HG02759 (cell line): ENCODE data around the gene CPLANE2.
"Not testable (repeated sequence)": the region's sequence is repeated elsewhere in the genome, so short reads cannot be mapped to it uniquely, and the experiment has no call there.

Source experiments
- ATAC-seq: cut with Tn5 transposase; IDR thresholded peaks from one replicate; pipeline ENCODE4 v1.9.1; 2021; ENCODE audit warnings: mild to moderate bottlenecking, moderate library complexity; ENCODE audit not compliant: unreplicated experiment

The CPLANE2 gene

DNA sequence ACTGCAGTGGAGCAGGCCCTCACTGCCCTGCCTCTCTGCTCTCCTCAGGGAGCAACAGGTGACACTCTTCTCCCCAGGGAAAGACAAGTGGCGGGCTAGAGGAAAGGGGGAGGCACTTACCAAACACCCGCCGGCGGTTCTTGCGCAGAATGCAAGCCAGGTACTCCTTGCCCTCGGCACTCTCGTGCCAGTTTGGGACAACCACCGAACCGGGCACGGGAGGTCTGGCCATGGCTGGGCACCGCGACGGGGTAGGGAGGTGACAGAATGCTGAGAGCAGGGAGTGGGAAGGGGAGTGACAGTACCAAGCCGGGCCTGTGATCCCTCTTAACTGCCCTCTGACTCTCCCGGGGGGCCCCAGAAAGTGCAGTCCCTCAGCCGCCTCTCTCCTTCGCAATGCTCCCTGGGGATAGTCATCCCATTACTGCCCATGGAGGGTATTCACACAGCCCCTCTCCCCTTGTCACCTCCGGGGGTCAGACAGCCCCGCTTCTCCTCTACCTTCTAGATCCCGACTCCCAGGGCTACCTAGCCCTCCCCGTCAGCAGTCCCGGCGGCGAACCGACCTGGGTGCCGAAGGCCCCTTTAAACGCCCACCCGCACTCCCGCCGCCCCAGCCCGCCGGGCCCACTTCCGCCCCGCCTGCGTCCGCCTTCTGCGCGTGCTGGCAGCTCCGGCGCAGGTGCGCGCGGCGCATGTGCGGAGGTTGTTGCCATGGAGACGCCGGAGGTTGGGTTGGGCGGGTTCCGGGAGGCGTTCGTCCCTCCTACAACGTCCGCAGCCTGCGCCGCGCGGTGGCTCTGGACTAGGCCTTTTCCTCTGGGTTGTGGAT lies at the start of gene CPLANE2:
TSS of gene CPLANE2 (minus strand) at position 673 of the 832 bp plus-strand sequence. CDS start at position 232, 441 bp downstream.
- peak; percentile 91 for ATAC-seq

GRCh38 chr1:16286122-16286521 lies 49.1 kb upstream of the CPLANE2 start:
- ATAC-seq: no peak

DNA sequence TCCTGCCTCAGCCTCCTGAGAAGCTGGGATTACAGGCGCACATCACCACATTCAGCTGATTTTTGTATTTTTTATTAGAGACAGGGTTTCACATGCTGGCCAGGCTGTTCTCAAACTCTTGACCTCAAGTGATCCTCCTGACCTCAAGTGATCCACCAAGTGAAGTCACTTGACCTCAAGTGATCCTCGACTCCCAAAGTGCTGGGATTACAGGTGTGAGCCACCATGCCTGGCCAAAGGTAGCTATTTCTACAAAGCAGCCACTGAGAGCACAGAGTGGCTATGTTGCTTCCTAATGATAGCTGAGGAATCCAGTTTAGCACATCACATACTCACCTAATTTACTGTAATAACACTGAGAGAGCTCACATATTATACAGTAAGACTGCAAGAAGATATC lies 44.8 kb upstream of the CPLANE2 start:
- no peak for ATAC-seq

DNA sequence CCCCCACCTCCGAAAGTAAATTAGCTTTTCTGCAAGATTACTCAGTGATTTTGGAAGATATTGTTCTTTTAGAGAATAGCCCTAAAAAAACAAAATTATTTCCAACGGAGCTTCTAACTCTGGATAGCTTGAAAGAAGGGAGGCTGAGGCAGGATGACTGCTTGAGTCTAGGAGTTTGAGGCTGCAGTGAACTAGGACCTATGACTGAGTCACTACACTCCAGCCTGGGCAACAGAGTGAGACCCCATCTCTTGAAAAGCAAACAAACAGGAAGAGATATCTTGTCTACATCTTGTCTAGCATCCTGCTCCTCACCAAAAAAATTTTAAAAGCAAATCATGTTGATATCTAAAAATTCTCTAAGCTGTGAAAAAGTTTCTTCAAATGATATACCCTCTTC lies 42.2 kb upstream of the CPLANE2 start:
- ATAC-seq: no peak

DNA sequence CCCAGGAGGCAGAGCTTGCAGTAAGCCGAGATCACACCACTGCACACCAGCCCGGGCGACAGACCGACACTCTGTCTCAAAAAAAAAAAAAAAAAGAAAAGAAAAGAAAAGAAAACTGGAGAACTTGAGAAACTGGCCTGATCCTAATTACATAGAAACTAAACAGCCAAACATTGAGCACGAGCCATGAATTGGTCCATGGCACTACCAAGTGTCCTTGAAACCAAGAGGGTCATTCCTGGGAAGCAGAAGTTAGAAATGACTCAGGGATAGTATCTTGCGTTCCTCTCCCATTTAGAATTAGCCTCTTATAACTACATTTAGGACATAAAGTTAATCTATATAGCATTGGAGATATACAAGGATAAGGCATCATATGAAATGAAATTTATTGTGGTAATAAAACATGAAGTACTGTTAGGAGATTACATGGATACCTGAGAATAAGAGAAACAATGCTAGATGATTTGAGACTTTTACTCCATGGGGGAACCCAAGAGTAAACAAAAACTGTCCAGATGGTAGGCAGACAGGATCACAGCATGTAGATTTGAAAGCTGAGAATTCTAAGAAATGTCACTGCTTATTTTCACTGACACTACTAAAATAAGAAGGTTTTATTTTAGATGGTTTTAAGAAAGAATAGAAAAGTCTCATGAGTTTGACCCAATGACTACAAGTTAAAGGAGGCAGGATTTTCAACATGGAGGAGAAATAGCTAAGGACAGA lies 39.5 kb upstream of the CPLANE2 start:
- no peak for ATAC-seq

- ATAC-seq: no peak
Observed at GRCh38 chr1:16275591-16275990, 38.6 kb upstream of the CPLANE2 start.

DNA sequence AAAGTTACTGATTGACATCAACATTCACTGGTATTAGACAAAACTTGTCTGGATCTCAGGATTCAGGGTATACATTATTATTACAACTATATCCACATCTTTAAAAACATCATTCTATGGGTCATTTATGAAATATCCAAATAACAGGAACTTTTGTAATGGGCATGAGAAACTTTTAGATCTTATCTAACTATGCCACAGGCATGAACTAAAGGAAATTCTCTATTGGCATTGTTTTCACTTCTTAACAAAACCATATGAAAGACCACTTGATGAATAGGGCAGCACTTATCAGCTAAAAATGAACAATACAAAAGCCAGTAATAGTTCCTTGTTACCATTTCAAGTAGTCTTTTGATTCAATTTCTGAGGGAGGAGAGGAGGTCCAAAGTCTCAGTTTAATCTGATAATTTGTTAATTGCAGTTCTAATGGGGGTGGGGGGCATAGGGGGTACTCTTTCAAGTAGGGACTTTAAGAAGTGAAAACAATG lies 30.8 kb upstream of the CPLANE2 start:
- ATAC-seq: no peak

- no peak for ATAC-seq
Observed at GRCh38 chr1:16266411-16267118, 29.6 kb upstream of the CPLANE2 start.

DNA sequence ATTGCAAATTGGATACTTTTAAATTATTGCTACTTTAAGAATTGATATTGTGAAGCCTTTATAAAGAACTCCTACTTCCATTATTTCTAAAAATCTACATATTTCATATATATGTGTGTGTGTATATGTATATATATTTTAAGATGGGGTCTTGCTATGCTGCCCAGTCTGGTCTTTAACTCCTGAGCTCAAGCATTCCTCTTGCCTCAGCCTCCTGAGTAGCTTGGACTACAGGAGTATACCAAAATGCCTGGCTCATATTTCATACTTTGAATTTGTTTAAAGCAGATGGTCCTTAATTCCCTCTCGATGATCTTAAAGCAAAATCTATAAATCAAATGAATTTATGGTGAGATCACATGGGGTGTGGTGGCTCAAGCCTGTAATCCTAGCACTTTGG lies 25.1 kb upstream of the CPLANE2 start:
- ATAC-seq: no peak

- ATAC-seq: no peak
Observed at GRCh38 chr1:16260814-16261213, 23.8 kb upstream of the CPLANE2 start.

GRCh38 chr1:16258591-16259135 lies 21.7 kb upstream of the CPLANE2 start:
- no peak for ATAC-seq

- ATAC-seq: no peak
Observed at GRCh38 chr1:16257968-16258367, 21.0 kb upstream of the CPLANE2 start.

- not testable (repeated sequence) for ATAC-seq
Observed at GRCh38 chr1:16257556-16257955, 20.6 kb upstream of the CPLANE2 start.

- ATAC-seq: no peak
Observed at GRCh38 chr1:16256478-16256877, 19.5 kb upstream of the CPLANE2 start.

GRCh38 chr1:16254263-16254928 lies 17.4 kb upstream of the CPLANE2 start:
- ATAC-seq: no peak

DNA sequence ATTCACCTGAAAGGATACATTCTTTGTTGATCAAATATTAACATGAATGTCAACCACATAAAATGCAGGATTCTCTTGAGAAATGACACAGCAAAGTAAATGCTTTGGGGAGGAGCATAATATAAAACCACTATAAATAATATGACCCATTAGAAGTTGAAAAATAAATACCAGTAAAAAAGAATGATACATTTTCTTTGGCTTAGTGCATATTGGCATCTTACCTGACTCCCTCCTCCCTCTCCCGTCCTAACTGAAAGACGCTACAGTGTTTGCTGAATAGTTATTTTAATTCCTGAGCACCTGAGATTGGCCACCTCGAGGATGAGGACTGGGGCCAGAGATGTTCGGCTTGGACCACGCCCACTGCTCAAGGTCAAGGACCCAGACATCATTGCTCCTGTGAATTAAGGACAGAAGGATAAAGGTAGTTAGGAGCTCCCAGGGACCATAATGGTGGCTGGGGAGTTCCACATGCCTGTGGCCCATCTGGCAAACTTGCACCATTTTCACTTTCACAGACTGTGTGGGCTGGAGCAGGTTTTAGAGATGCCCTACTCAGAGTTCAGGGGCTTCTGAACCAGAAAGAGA lies 16.4 kb upstream of the CPLANE2 start:
- ATAC-seq: no peak

DNA sequence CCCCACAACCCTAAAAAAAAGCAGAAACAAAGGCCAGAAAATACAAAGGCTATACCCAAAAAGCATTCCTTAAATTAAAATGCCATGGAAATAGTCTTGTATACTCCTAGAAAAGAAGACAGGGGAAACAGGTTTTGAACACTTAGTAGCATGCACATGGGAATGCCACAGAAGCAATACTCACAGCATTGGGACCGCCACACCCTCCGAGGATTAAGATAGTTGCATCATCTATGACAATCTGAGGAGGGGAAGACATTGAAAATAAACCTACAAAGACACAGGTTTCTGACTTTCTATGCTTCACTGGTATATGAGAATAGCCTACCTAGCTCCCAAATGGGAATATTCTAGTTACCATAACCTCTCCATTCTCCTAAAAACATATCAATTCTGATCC lies 15.9 kb upstream of the CPLANE2 start:
- no peak for ATAC-seq

GRCh38 chr1:16251381-16251780 lies 14.4 kb upstream of the CPLANE2 start:
- no peak for ATAC-seq

GRCh38 chr1:16250524-16251251 lies 13.7 kb upstream of the CPLANE2 start:
- no peak for ATAC-seq
